BJ (cell line): ENCODE results near the gene FGF1. TPM values are rescaled to one million over a fixed set of nuclear protein-coding genes. Genes with fewer than 3 reads are reported as not detected.

Source experiments
- CTCF ChIA-PET: fragments of 350-600 bp; formaldehyde crosslinking; extraction: SDS; loops from one replicate; lab custom pipeline; 2021; ENCODE audit warnings: antibody characterized with exemption, inconsistent platforms; lab: Yijun Ruan, JAX
- POLR2A ChIA-PET: fragments of 300-600 bp; sonication (Branson Sonifier 250); formaldehyde crosslinking; extraction: SDS; loops from one replicate; lab custom pipeline; 2021; ENCODE audit warnings: antibody characterized with exemption; lab: Charles Lee
- DNase-seq: peaks from one replicate; pipeline ENCODE4 v3.0.0-alpha.2; 2011; ENCODE audit warnings: low read depth
- H3K27me3 ChIP-seq: 2 replicates; pipeline ENCODE4 v1.6.0; 2011; ENCODE audit warnings: low read length; ENCODE audit not compliant: control insufficient read depth, insufficient read depth
- H3K36me3 ChIP-seq: 2 replicates; pipeline ENCODE4 v1.5.1; 2011; ENCODE audit warnings: low read length; ENCODE audit not compliant: control insufficient read depth, insufficient read depth
- H3K4me3 ChIP-seq: 2 replicates; pipeline ENCODE4 v1.5.1; 2011; ENCODE audit warnings: low read depth, mild to moderate bottlenecking, control low read depth, low read length
- CTCF ChIP-seq: IDR thresholded peaks from 2 replicates; pipeline ENCODE4 v1.5.1; 2011; ENCODE audit warnings: low read depth, mild to moderate bottlenecking, control low read depth, inconsistent platforms, low read length, moderate library complexity; ENCODE audit not compliant: insufficient read depth
- polyA plus RNA-seq: library from polyadenylated mRNA; depleted of rRNA; stranded (reverse); fragments of >200 nt; gene quantifications from 2 replicates; pipeline ENCODE4 v1.2.3, GENCODE V29; 2011

FGF1 gene
- polyA plus RNA-seq, 1 experiment, result 14.8 TPM

- CTCF ChIA-PET, result interaction anchor here (0.9 to 30.6 kb wide), 22 partner anchors 8 to 545 kb away, joined by 3 to 1105 read pairs (median 11); partner anchors contain the start of gene FGF1
- Histone ChIP-seq H3K4me3 (no peak overlapping the region), H3K27me3 (no peaks in the 10 kb centered on the region), H3K36me3 (no peaks in the 10 kb centered on the region)
- DNase-seq, result no peak
- no peak for TF ChIP-seq CTCF
- POLR2A ChIA-PET, result interaction anchor here (2.4 kb wide), 1 partner anchor 42 kb away, joined by 9 read pairs; no protein-coding TSS in a partner anchor
Measured at GRCh38 chr5:142697356-142698255, 11.7 kb upstream of the FGF1 start.

GRCh38 chr5:142696379-142696778 lies 10.5 kb upstream of the FGF1 start:
- ChIA-PET POLR2A (no interaction called here), CTCF (interaction anchor here (0.8 to 30.6 kb wide), 8 partner anchors 10 to 183 kb away, joined by 3 to 1105 read pairs (median 72); no protein-coding TSS in a partner anchor)
- Histone ChIP-seq H3K4me3 (no peak overlapping the region), H3K27me3 (no peaks in the 10 kb centered on the region), H3K36me3 (no peaks in the 10 kb centered on the region)
- no peak for DNase-seq
- no peak for TF ChIP-seq CTCF

GRCh38 chr5:142694092-142694856 lies 8.4 kb upstream of the FGF1 start:
- Histone ChIP-seq H3K36me3 (no peaks in the 10 kb centered on the region), H3K27me3 (no peaks in the 10 kb centered on the region), H3K4me3 (no peak overlapping the region)
- TF ChIP-seq CTCF, result no peak
- no peak for DNase-seq
- ChIA-PET POLR2A (no interaction called here), CTCF (interaction anchor here (0.6 to 17.3 kb wide), 2 partner anchors 39 to 818 kb away, joined by 4 to 385 read pairs; no protein-coding TSS in a partner anchor)

GRCh38 chr5:142692321-142692894 lies 6.5 kb upstream of the FGF1 start:
- H3K4me3 ChIP-seq, result no peak overlapping the region
- POLR2A ChIA-PET, result no interaction called here
- no peaks in the 10 kb centered on the region for H3K27me3 ChIP-seq
- DNase-seq, result no peak
- CTCF ChIA-PET, result interaction anchor here (0.7 to 17.3 kb wide), 4 partner anchors 18 to 80 kb away, joined by 3 to 385 read pairs (median 4); no protein-coding TSS in a partner anchor
- H3K36me3 ChIP-seq, result no peaks in the 10 kb centered on the region
- TF ChIP-seq CTCF, result no peak
